LNCAP (cell line): ENCODE data around the gene GMNN.
A peak's percentile ranks its signal among the peaks of the same experiment; 100 is the strongest.

Experiments
- TF ChIP-seq, protein P1 (sequence below): fragments of 450-650 bp; IDR thresholded peaks from 2 replicates; pipeline ENCODE4 v1.5.1; 2017; ENCODE audit warnings: mild to moderate bottlenecking

Gene GMNN

DNA sequence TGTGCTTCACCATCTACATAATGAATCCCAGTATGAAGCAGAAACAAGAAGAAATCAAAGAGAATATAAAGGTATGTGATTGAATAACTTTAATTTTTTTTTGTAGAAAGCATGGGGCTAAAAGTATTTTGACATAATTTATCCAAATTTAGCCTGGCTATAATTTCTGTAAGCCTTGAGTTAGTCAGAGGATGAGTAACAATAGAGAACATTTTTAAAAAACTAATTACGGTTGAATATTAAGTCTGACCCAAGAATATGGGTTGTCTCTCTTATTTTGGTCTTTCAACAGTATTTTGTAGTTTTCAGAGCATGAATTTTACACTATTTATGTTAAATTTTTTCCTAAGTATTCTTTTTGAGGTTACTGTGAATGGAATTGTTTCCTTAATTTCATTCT is 2.5 kb downstream of the GMNN start:
- TF ChIP-seq, protein P1, sequence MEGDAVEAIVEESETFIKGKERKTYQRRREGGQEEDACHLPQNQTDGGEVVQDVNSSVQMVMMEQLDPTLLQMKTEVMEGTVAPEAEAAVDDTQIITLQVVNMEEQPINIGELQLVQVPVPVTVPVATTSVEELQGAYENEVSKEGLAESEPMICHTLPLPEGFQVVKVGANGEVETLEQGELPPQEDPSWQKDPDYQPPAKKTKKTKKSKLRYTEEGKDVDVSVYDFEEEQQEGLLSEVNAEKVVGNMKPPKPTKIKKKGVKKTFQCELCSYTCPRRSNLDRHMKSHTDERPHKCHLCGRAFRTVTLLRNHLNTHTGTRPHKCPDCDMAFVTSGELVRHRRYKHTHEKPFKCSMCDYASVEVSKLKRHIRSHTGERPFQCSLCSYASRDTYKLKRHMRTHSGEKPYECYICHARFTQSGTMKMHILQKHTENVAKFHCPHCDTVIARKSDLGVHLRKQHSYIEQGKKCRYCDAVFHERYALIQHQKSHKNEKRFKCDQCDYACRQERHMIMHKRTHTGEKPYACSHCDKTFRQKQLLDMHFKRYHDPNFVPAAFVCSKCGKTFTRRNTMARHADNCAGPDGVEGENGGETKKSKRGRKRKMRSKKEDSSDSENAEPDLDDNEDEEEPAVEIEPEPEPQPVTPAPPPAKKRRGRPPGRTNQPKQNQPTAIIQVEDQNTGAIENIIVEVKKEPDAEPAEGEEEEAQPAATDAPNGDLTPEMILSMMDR: no peak

DNA sequence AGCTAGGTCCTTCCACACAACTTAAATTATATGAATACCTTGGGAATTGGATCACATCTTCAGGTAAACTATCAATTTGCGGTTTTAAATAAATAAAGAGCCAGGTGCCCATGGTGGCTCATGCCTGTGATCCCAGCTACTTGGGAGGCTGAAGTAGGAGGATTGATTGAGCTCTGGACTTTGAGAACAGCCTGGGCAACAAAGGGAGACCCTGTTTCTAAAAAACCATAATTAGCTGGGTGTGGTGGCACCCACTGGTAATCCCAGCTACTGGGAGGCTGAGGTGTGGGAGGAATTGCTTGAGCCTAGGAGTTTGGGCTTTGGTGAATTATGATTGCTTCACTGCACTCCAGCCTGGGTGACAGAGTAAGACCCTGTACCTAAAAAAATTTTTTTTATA is 3.4 kb downstream of the GMNN start:
- TF ChIP-seq, protein P1: no peak

DNA sequence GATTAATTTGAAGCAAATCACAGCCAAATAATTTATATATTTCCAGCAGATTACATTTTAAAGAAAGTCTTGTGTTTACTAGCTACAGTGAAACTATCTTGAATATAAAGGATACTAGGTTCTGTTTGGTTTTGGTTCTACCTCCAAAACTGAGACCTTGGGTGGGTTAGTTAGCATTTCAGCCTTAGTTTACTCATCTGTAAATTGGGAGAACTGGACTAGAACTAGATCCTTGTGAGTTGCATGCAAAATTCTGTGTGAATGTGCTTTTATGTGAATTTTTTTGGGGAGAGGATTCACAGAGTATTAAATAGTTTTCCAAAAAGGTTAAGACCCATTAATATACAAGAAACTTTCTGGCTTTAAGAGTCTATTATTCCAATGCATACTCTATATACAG is 4.1 kb downstream of the GMNN start:
- TF ChIP-seq, protein P1: no peak

DNA sequence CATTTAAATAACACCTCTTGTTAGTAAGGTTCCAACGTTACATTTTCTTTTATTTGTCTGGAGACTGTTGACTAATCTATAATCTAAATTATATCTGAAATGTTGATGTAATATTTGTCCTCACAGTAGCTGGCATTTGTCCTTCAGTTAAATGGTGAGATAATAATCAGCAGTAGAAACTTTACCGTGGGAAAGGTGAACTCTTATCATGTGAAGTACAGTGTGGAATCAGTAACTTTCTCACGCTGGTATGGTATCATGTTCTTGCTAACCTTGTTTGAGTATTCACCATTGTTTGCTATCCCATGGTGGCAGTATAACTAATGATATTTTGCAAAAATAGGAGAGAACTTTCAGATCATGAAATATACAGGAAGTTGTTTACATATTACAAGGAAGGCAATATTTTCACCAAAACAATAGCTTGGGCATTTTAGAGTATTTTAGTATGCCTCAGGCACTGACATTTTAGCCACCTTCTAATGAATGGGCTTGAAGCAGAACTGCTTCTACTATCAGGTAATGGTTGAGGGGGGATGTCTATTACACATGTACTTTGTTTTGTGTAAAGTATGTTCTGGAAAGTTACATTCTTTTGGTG is 4.8 kb downstream of the GMNN start:
- TF ChIP-seq, protein P1: peak; percentile 28; the same call in 1 of the 2 replicates

DNA sequence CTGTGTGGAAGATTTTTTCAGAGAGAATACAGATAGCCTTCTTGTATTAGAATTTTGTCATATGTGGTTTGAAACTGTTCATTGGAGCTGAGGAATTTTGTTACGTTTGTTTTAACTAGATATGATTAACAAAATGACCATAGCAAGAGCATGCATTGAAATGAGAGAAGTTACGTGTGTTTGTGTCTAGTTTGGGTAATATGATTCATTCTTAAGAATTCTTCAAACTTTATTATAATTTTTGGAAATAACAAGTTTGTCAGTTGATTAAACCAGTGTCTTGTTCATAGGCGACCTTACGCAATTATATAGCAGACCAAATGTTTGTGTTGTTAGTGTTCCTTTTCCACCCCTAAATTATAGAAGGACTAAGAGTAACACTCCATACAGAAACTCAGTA is 5.5 kb downstream of the GMNN start:
- TF ChIP-seq, protein P1: no peak

DNA sequence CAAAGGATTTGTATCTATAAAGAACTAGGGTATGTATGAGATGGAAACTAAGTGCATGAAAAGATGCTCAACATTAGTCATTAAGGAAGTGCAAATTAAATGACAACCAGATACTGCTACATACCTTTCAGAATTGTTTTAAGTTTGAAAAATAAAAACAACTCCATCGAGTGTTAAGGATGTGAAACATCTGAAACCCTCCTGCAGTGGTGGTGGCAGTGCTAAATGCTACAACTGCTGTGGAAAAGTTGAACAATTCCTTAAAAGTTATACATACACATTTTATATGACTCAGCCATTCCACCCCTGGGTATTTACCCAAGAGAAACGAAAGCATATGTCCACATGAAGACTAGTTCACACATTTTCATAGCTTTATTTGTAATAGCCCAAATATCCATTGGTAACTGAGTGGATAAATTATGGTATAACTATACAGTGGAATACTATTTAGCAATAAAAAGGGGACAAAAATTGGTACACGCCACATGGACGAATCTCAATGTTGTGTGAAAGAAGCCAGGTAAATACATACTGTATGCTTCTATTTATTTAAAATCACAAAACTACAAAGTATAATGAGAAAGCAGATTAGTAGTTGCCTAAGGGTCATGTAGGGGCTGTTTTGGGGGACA is 13.4 kb downstream of the GMNN start:
- TF ChIP-seq, protein P1: no peak

DNA sequence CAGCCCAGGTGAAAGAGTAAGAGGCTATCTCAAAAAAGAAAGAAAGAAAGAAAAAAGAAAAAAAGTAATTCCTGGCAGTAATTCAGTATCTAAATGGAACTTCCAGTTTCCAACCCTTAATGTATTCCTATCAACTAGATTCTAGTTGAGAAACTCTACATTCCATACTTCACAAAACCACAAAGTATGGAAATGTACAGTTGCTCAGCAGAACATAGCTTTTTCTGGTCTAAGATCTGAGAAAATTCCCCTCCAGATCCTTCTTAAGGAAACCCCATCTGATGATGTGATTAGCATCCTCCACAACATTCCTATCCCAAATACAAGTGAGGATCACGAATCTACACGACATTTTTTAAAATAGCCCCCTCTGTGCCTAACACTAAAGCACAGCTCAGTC is 20.4 kb downstream of the GMNN start:
- TF ChIP-seq, protein P1: no peak
